Epidermal melanocyte (primary cell): ENCODE results near the gene SLC7A1.

Source experiments
- DNase-seq: peaks from one replicate; pipeline ENCODE4 v3.0.0; 2011; ENCODE audit warnings: low spot score; ENCODE audit not compliant: insufficient read length

Gene SLC7A1

GRCh38 chr13:29561918-29562317 lies 33.6 kb downstream of the SLC7A1 start:
- no peak for DNase-seq

GRCh38 chr13:29556742-29557141 lies 38.7 kb downstream of the SLC7A1 start:
- no peak for DNase-seq

- no peak for DNase-seq
Measured at GRCh38 chr13:29551214-29551613, 44.3 kb downstream of the SLC7A1 start.

- DNase-seq = no peak
Measured at GRCh38 chr13:29550430-29550988, 45.0 kb downstream of the SLC7A1 start.

GRCh38 chr13:29548722-29549121 lies 46.8 kb downstream of the SLC7A1 start:
- DNase-seq = no peak

- DNase-seq = no peak
Measured at GRCh38 chr13:29547153-29547552, 48.3 kb downstream of the SLC7A1 start.

- no peak for DNase-seq
Measured at GRCh38 chr13:29546662-29547061, 48.8 kb downstream of the SLC7A1 start.

- DNase-seq = no peak
Measured at GRCh38 chr13:29545988-29546387, 49.5 kb downstream of the SLC7A1 start.

- no peak for DNase-seq
Measured at GRCh38 chr13:29543230-29544215, 52.0 kb downstream of the SLC7A1 start.

GRCh38 chr13:29542381-29542780 lies 53.1 kb downstream of the SLC7A1 start:
- no peak for DNase-seq

GRCh38 chr13:29541400-29541799 lies 54.1 kb downstream of the SLC7A1 start:
- no peak for DNase-seq

- no peak for DNase-seq
Measured at GRCh38 chr13:29540799-29541198, 54.7 kb downstream of the SLC7A1 start.

GRCh38 chr13:29540334-29540733 lies 55.2 kb downstream of the SLC7A1 start:
- no peak for DNase-seq

- no peak for DNase-seq
Measured at GRCh38 chr13:29539856-29540255, 55.6 kb downstream of the SLC7A1 start.

- DNase-seq = no peak
Measured at GRCh38 chr13:29538652-29539040, 56.8 kb downstream of the SLC7A1 start.

- no peak for DNase-seq
Measured at GRCh38 chr13:29537736-29538651, 57.5 kb downstream of the SLC7A1 start.

- DNase-seq = no peak
Measured at GRCh38 chr13:29536853-29537252, 58.6 kb downstream of the SLC7A1 start.

GRCh38 chr13:29535663-29536655 lies 59.5 kb downstream of the SLC7A1 start:
- no peak for DNase-seq

GRCh38 chr13:29534083-29534482 lies 61.4 kb downstream of the SLC7A1 start:
- DNase-seq = no peak

- no peak for DNase-seq
Measured at GRCh38 chr13:29532821-29533220, 62.7 kb downstream of the SLC7A1 start.
